ENCODE results near the gene PDCL2.
"Not testable (repeated sequence)": the region's sequence is repeated elsewhere in the genome, so short reads cannot be mapped to it uniquely, and the experiment has no call there.

- TF ChIP-seq CTCF (conservative IDR thresholded peaks at IDR 0.05); EZH2 (IDR thresholded peaks at IDR 0.05; ENCODE audit: low read depth): not testable (repeated sequence)
Measured at GRCh38 chr4:55551964-55552363, 40.1 kb downstream of the PDCL2 start.

All from PC-9 (cell line).